ENCODE data around the gene SLC25A29. TPM values are rescaled to one million over a fixed set of nuclear protein-coding genes. Genes with fewer than 3 reads are reported as not detected.

The SLC25A29 gene
- total RNA-seq, 1 donor = 19.9 TPM

- no peaks in the 10 kb centered on the region for H3K27me3 ChIP-seq (ENCODE audit: insufficient read depth, low read length)
- H3K9me3 ChIP-seq (ENCODE audit: low read depth, low read length) = no peaks in the 10 kb centered on the region
- H4K20me1 ChIP-seq (ENCODE audit: insufficient read depth, low read length) = peaks cover 6% of the 10 kb centered on the region
- H3K4me3 ChIP-seq (ENCODE audit: insufficient read depth, low read length) = no peak overlapping the region
- H3K4me2 ChIP-seq (ENCODE audit: insufficient read depth, low read length) = no peak overlapping the region
- H3K79me2 ChIP-seq (ENCODE audit: insufficient read depth, low read length) = no peaks in the 10 kb centered on the region
- no peak overlapping the region for H3K27ac ChIP-seq (ENCODE audit: low read depth, low read length)
- H3K4me1 ChIP-seq (ENCODE audit: insufficient read depth, low read length) = peaks cover 12% of the 10 kb centered on the region
- TF ChIP-seq CTCF (IDR thresholded peaks at IDR 0.05; ENCODE audit: extremely low read depth, low read depth, low read length) = no peak
- peak; percentile 45 for DNase-seq (ENCODE audit: insufficient read length, low spot score, missing footprints)
- no peak overlapping the region for H2AFZ ChIP-seq (ENCODE audit: low read length)
- no peaks in the 10 kb centered on the region for H3K36me3 ChIP-seq (ENCODE audit: insufficient read depth, low read length)
Measured at GRCh38 chr14:100296106-100296651, 10.1 kb downstream of the SLC25A29 start.

DNA sequence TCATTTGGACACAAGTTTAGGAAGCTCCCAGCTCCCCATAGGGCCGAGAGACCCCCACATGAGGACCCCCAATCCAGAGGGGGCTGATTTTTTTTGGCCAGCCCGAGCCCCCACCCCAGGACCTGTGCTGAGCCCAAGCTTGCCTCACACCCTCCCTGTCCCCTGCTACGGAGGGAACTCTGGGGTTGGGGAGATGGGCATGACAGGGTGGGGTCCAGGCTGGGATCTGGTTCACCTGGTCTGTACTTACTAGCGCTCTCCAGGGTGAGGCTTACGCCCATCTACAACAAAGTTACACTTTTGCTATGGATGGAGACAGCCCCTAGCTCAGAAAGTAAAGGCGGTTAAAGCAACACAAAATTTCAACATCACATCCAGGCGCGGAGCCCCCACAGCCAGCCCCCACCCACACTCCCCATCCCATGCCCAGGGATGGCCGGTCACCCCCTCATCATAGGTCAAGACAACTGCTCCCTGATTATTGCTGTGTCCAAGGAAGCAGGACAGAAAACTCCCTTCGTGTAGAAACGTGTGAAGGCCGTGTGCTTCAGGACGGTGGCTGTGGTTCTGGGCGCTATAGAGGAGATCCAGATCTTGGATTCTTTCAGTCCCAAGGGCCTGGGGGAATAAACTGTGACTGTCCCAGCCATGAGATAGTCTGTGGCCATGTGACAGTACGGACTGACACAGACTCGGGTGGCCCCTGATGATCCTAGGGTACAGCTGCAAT is 10.7 kb downstream of the SLC25A29 start:
- no peak overlapping the region for H3K4me3 ChIP-seq (ENCODE audit: insufficient read depth, low read length)
- H3K27ac ChIP-seq (ENCODE audit: low read depth, low read length) = no peak overlapping the region
- TF ChIP-seq CTCF (IDR thresholded peaks at IDR 0.05; ENCODE audit: extremely low read depth, low read depth, low read length) = no peak
- peak; percentile 79 for DNase-seq (ENCODE audit: insufficient read length, low spot score, missing footprints)
- H4K20me1 ChIP-seq (ENCODE audit: insufficient read depth, low read length) = peaks cover 6% of the 10 kb centered on the region
- H3K4me1 ChIP-seq (ENCODE audit: insufficient read depth, low read length) = peaks cover 12% of the 10 kb centered on the region
- H3K27me3 ChIP-seq (ENCODE audit: insufficient read depth, low read length) = no peaks in the 10 kb centered on the region
- no peaks in the 10 kb centered on the region for H3K9me3 ChIP-seq (ENCODE audit: low read depth, low read length)
- H3K36me3 ChIP-seq (ENCODE audit: insufficient read depth, low read length) = no peaks in the 10 kb centered on the region
- no peaks in the 10 kb centered on the region for H3K79me2 ChIP-seq (ENCODE audit: insufficient read depth, low read length)
- no peak overlapping the region for H3K4me2 ChIP-seq (ENCODE audit: insufficient read depth, low read length)
- no peak overlapping the region for H2AFZ ChIP-seq (ENCODE audit: low read length)

GRCh38 chr14:100294963-100295330 is 11.3 kb downstream of the SLC25A29 start:
- Histone ChIP-seq H3K79me2 (ENCODE audit: insufficient read depth, low read length) (no peaks in the 10 kb centered on the region), H3K4me2 (ENCODE audit: insufficient read depth, low read length) (no peak overlapping the region), H3K4me3 (ENCODE audit: insufficient read depth, low read length) (no peak overlapping the region), H2AFZ (ENCODE audit: low read length) (no peak overlapping the region), H3K36me3 (ENCODE audit: insufficient read depth, low read length) (no peaks in the 10 kb centered on the region), H3K4me1 (ENCODE audit: insufficient read depth, low read length) (peaks cover 12% of the 10 kb centered on the region), H4K20me1 (ENCODE audit: insufficient read depth, low read length) (peaks cover 6% of the 10 kb centered on the region), H3K27ac (ENCODE audit: low read depth, low read length) (no peak overlapping the region), H3K27me3 (ENCODE audit: insufficient read depth, low read length) (no peaks in the 10 kb centered on the region), H3K9me3 (ENCODE audit: low read depth, low read length) (no peaks in the 10 kb centered on the region)
- no peak for TF ChIP-seq CTCF (IDR thresholded peaks at IDR 0.05; ENCODE audit: extremely low read depth, low read depth, low read length)
- DNase-seq (ENCODE audit: insufficient read length, low spot score, missing footprints) = no peak

GRCh38 chr14:100294213-100294962 is 11.9 kb downstream of the SLC25A29 start:
- Histone ChIP-seq H3K4me3 (ENCODE audit: insufficient read depth, low read length) (no peak overlapping the region), H2AFZ (ENCODE audit: low read length) (no peak overlapping the region), H3K79me2 (ENCODE audit: insufficient read depth, low read length) (no peaks in the 10 kb centered on the region), H3K27me3 (ENCODE audit: insufficient read depth, low read length) (no peaks in the 10 kb centered on the region), H3K36me3 (ENCODE audit: insufficient read depth, low read length) (no peaks in the 10 kb centered on the region), H3K27ac (ENCODE audit: low read depth, low read length) (peak overlapping the region; percentile 53), H3K4me1 (ENCODE audit: insufficient read depth, low read length) (peaks cover 12% of the 10 kb centered on the region), H3K9me3 (ENCODE audit: low read depth, low read length) (no peaks in the 10 kb centered on the region), H3K4me2 (ENCODE audit: insufficient read depth, low read length) (no peak overlapping the region), H4K20me1 (ENCODE audit: insufficient read depth, low read length) (peaks cover 6% of the 10 kb centered on the region)
- peak; percentile 93 for DNase-seq (ENCODE audit: insufficient read length, low spot score, missing footprints)
- TF ChIP-seq CTCF (IDR thresholded peaks at IDR 0.05; ENCODE audit: extremely low read depth, low read depth, low read length) = no peak

Data from osteoblast (primary cell).